Choroid plexus epithelial cell (primary cell): ENCODE measurements around the gene ALKBH5.

Experiments
- DNase-seq: peaks from one replicate; pipeline ENCODE4 v3.0.0-alpha.2; 2010; ENCODE audit warnings: low read depth
- H3K4me3 ChIP-seq: 2 replicates; pipeline ENCODE4 v1.5.1; 2011; ENCODE audit warnings: low read depth, mild to moderate bottlenecking, control low read depth, low read length, moderate library complexity
- CTCF ChIP-seq: conservative IDR thresholded peaks from 2 replicates; pipeline ENCODE4 v1.5.1; 2011; ENCODE audit warnings: low read depth, mild to moderate bottlenecking, control low read depth, inconsistent platforms, low read length, moderate library complexity

Gene ALKBH5

GRCh38 chr17:18231164-18231563 lies 47.5 kb downstream of the ALKBH5 start:
- TF ChIP-seq CTCF = no peak
- no peak overlapping the region for H3K4me3 ChIP-seq
- DNase-seq = no peak

- TF ChIP-seq CTCF = no peak
- DNase-seq = no peak
- no peak overlapping the region for H3K4me3 ChIP-seq
Observed at GRCh38 chr17:18233803-18234518, 50.3 kb downstream of the ALKBH5 start.

GRCh38 chr17:18234853-18235380 lies 51.3 kb downstream of the ALKBH5 start:
- no peak for TF ChIP-seq CTCF
- no peak overlapping the region for H3K4me3 ChIP-seq
- DNase-seq = no peak

- no peak for TF ChIP-seq CTCF
- DNase-seq = peak; percentile 26
- H3K4me3 ChIP-seq = no peak overlapping the region
Observed at GRCh38 chr17:18235743-18236256, 52.2 kb downstream of the ALKBH5 start.

GRCh38 chr17:18236494-18236893 lies 52.9 kb downstream of the ALKBH5 start:
- no peak for TF ChIP-seq CTCF

GRCh38 chr17:18237461-18237860 lies 53.8 kb downstream of the ALKBH5 start:
- no peak for DNase-seq
- H3K4me3 ChIP-seq = no peak overlapping the region
- no peak for TF ChIP-seq CTCF

More at GRCh38 chr17:18236494-18236893, 52.9 kb downstream of the ALKBH5 start:
- no peak for DNase-seq
- no peak overlapping the region for H3K4me3 ChIP-seq

GRCh38 chr17:18238299-18238698 lies 54.7 kb downstream of the ALKBH5 start:
- no peak for TF ChIP-seq CTCF
- no peak for DNase-seq
- no peak overlapping the region for H3K4me3 ChIP-seq
